Erythroblast (primary cell): ENCODE results near the gene NR2E1.
A peak's percentile ranks its signal among the peaks of the same experiment; 100 is the strongest.

ENCODE experiments used
- DNase-seq, 2 experiments: peaks; one replicate each; lab custom pipeline; 2025; lab: John Stamatoyannopoulos, UW
- GATA1 ChIP-seq: IDR thresholded peaks from 2 replicates; pipeline ENCODE4 v1.6.1; 2011; ENCODE audit warnings: low read depth, mild to moderate bottlenecking, control low read depth, low read length, moderate library complexity
- POLR2A ChIP-seq: IDR thresholded peaks from 2 replicates; pipeline ENCODE4 v1.6.1; 2011; ENCODE audit warnings: mild to moderate bottlenecking, low read length

NR2E1 gene

GRCh38 chr6:108130262-108130661, 35.6 kb upstream of the NR2E1 start:
- no peak for DNase-seq
- TF ChIP-seq POLR2A (no peak), GATA1 (no peak)

- no peak for DNase-seq
- TF ChIP-seq GATA1 (no peak), POLR2A (no peak)
Measured at GRCh38 chr6:108132863-108133262, 33.0 kb upstream of the NR2E1 start.

GRCh38 chr6:108133594-108134179, 32.1 kb upstream of the NR2E1 start:
- DNase-seq, result peak; percentile 29 to 31
- TF ChIP-seq POLR2A, result no peak
- TF ChIP-seq GATA1, result no peak

GRCh38 chr6:108134213-108134970, 31.4 kb upstream of the NR2E1 start:
- TF ChIP-seq GATA1, result no peak
- TF ChIP-seq POLR2A, result no peak
- no peak for DNase-seq

DNA sequence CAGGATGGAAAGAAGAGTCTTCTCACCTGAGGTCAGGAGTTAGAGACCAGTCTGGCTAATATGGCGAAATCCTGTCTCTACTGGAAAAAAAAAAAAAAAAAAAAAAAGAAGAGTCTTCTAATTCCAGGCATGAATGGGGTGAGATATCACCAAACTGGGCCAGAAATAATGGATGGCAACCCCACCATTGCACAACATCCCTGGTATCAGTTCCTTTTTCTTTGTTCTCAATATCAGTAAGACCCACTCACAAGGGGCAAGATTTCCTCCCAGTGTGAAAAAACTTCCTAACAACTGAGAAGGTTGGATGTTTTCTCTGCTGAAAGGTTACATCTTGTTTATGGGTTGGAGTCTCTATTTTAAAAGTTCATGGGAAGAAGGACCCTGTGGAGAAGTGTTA, 23.6 kb upstream of the NR2E1 start:
- DNase-seq, result no peak
- TF ChIP-seq GATA1 (no peak), POLR2A (no peak)

GRCh38 chr6:108145639-108146038, 20.2 kb upstream of the NR2E1 start:
- no peak for DNase-seq
- no peak for TF ChIP-seq POLR2A
- TF ChIP-seq GATA1, result no peak

GRCh38 chr6:108152446-108152845, 13.4 kb upstream of the NR2E1 start:
- DNase-seq, result no peak
- TF ChIP-seq GATA1, result no peak
- no peak for TF ChIP-seq POLR2A

GRCh38 chr6:108156180-108156937, 9.5 kb upstream of the NR2E1 start:
- DNase-seq, result no peak
- TF ChIP-seq POLR2A, result no peak
- no peak for TF ChIP-seq GATA1

- no peak for DNase-seq
- TF ChIP-seq GATA1 (no peak), POLR2A (no peak)
Measured at GRCh38 chr6:108156938-108157233, 8.9 kb upstream of the NR2E1 start.

DNA sequence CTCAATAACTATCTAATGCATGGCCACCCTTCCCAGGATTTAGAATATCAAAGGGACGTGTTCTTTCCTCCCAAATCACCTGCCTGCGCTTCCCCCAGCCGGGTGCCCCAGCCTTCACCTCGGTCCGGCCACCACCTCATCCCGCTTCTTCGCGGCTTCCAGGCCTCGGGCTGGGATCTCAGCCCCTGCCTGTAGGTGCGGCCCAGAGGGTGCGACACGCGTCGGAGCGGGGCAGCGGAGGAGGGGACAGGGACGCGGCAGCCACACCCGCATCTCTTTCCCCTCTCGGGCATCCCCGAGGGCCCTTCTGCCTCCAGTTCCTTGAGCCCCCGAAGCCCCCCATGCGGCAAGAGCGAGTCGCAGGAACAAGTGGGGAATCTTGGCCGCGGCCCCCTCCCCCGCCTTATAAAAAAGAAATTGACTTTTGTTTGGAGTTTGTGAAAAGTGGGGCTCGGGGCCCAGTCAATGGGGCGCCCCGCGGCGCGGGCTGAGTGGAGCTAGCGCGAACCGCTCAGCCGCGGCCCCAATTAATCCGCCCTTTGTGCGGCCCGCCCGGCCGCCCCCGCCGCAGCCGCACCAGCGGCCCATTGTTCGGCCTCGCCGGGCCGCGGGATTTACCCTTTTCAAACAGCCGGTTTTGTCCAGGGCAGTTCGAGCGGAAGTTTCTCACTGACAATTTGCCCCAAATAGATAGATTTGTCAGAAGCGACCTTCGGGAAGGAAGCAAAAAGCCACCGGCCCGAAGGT, 8.4 kb upstream of the NR2E1 start:
- no peak for DNase-seq
- no peak for TF ChIP-seq GATA1
- no peak for TF ChIP-seq POLR2A

DNA sequence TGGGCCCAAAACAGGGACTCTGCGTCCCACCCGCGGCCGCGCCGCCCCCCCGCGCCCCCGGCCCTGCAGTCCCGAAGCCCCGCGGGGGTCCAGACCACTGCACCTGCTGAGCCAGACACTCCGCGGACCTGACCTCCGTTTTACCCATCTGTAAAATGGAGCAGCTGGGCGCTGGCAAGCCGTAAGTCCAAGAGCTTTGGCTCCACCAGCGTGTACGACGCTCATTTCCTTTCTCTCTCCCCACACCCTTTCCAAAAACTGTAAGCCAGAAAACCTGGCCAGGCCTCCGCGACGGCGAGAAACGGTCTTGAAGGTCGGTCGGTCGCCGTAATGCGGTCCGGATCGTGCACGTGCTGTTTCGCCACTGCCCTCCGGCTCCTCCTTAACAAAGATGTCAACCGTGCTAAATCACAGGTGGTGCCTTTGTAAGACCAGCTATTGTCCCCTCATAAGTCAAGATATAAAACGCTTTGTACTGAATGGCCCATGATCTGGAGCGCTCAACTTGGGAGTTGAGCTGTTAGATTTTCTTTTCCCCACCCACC, 7.8 kb upstream of the NR2E1 start:
- no peak for DNase-seq
- TF ChIP-seq GATA1 (no peak), POLR2A (no peak)

DNA sequence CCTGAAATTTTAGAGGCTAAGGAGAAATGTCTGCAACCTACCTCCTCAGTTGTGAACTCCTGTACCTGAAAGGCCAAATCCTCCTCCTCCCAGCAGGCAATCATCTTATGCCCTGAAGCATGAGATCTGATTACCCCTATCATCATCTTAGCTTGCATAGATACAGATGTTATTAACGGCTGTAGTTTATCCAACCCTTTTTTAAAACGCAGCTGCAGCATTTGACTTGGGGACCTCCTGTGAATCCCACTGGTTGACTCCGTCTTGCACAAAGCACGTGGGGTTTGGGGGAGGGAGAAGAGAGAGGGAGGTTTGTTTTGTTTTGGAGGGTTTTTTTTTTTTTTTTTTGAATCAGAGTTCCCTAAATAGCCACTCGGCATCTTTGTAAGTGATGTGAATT, 5.8 kb upstream of the NR2E1 start:
- DNase-seq, result no peak
- TF ChIP-seq GATA1, result no peak
- TF ChIP-seq POLR2A, result no peak

DNA sequence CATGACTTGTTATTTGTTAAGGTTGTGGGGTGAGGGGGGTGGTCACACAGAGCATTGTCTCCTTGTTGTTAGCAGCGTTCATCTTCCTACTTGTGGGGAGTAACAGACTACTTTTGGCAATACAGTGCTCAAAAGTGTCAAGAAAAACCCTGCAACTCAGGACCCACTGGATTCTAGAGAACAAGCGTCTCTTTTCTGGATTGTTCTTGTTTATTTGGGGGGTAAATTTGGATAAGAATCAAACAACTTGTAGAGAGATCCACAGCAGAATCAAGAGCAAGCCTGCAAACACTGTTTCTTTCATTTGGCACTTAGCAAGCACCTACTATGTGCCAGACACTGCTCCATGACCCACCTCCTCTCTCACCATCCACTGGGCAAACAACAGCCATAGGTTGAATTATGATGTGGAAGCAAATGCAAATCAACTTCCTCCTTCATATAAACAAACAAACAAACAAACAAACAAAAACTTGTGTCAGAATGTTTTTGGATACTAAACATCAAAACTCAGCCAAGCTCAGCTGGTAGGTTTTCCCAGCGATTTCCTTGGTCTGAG, 4.0 kb upstream of the NR2E1 start:
- TF ChIP-seq GATA1, result no peak
- TF ChIP-seq POLR2A, result no peak
- no peak for DNase-seq

- DNase-seq, result peak; percentile 7 to 19
- TF ChIP-seq POLR2A (no peak), GATA1 (no peak)
Measured at GRCh38 chr6:108163267-108163643, 2.6 kb upstream of the NR2E1 start.
